GM12878 (cell line): ENCODE data around the gene ANO1. TPM values are rescaled to one million over a fixed set of nuclear protein-coding genes. Genes with fewer than 3 reads are reported as not detected.

ENCODE experiments used
- ATAC-seq: fragments of 200-7000 bp; cut with Tn5 transposase; 3 replicates; pipeline ENCODE4 v1.9.1; 2020; ENCODE audit warnings: mild to moderate bottlenecking, moderate library complexity
- BruUV-seq: library from RNA; stranded (reverse); fragments of 400-500 nt; replicated peaks from 2 replicates; lab custom pipeline; 2021; lab: Mats Ljungman, UMichigan
- CTCF ChIA-PET: fragments of 300-600 bp; sonication (Branson Sonifier 250); formaldehyde crosslinking; extraction: SDS; loops from one replicate; lab custom pipeline; 2021; ENCODE audit warnings: inconsistent platforms; lab: Yijun Ruan, JAX
- POLR2A ChIA-PET: fragments of 350-600 bp; formaldehyde crosslinking; extraction: SDS; loops from one replicate; lab custom pipeline; 2021; ENCODE audit warnings: inconsistent platforms; lab: Charles Lee
- RAD21 ChIA-PET: fragments of 300-600 bp; sonication (Branson Sonifier 250); formaldehyde crosslinking; loops from one replicate; lab custom pipeline; 2023; ENCODE audit warnings: antibody characterized with exemption; ENCODE audit not compliant: unreplicated experiment; lab: Charles Lee
- SMC1A ChIA-PET: fragments of 300-600 bp; sonication (Branson Sonifier 250); formaldehyde crosslinking; loops from one replicate; lab custom pipeline; 2023; ENCODE audit not compliant: unreplicated experiment, uncharacterized antibody; lab: Charles Lee
- DNase-seq: peaks from one replicate; pipeline ENCODE4 v3.0.0-alpha.2; 2011; ENCODE audit warnings: low read depth, low spot score
- FAIRE-seq: peaks from 3 replicates; lab custom pipeline; 2011; peaks lifted over from hg19 to GRCh38; lab: Jason Lieb, UNC
- H2AFZ ChIP-seq: 2 replicates; pipeline ENCODE4 v1.6.0; 2011; ENCODE audit warnings: low read depth, low read length, control low read depth; ENCODE audit not compliant: control insufficient read depth
- H3K27ac ChIP-seq: 2 replicates; pipeline ENCODE4 v1.5.1; 2011; ENCODE audit warnings: control low read depth; ENCODE audit not compliant: control insufficient read depth, insufficient read depth
- H3K27me3 ChIP-seq, 2 experiments: replicated peaks in 1 of 2; 2 replicates each; pipeline versions ENCODE4 v1.6.0 to v1.6.1; 2011; ENCODE audit warnings: low read length in 1 of 2; ENCODE audit not compliant: control insufficient read depth in 2 of 2, insufficient read depth in 2 of 2
- H3K36me3 ChIP-seq, 2 experiments: 2 replicates each; pipeline ENCODE4 v1.5.1; 2011; ENCODE audit warnings: low read length in 1 of 2; ENCODE audit not compliant: control insufficient read depth in 2 of 2, insufficient read depth in 2 of 2
- H3K4me1 ChIP-seq: 2 replicates; pipeline ENCODE4 v1.6.1; 2011; ENCODE audit warnings: mild to moderate bottlenecking, low read length, moderate library complexity, mixed read lengths; ENCODE audit not compliant: control insufficient read depth, insufficient read depth
- H3K4me2 ChIP-seq: 2 replicates; pipeline ENCODE4 v1.6.0; 2011; ENCODE audit warnings: control low read depth; ENCODE audit not compliant: control insufficient read depth, insufficient read depth
- H3K4me3 ChIP-seq: fragments of 200-600 bp; sonication (generic); 2 replicates; pipeline ENCODE4 v1.5.1; 2016
- H3K79me2 ChIP-seq: 2 replicates; pipeline ENCODE4 v1.6.0; 2011; ENCODE audit warnings: low read length; ENCODE audit not compliant: control insufficient read depth, insufficient read depth
- H3K9ac ChIP-seq: 2 replicates; pipeline ENCODE4 v1.8.0; 2011; ENCODE audit warnings: low read length, control low read depth, mixed read lengths; ENCODE audit not compliant: control insufficient read depth, insufficient read depth
- H3K9me3 ChIP-seq: replicated peaks from 3 replicates; pipeline ENCODE4 v1.5.1; 2011; ENCODE audit warnings: mild to moderate bottlenecking, low read length; ENCODE audit not compliant: control insufficient read depth, insufficient read depth
- H4K20me1 ChIP-seq: 2 replicates; pipeline ENCODE4 v1.6.0; 2011; ENCODE audit not compliant: control insufficient read depth, insufficient read depth
- ATF2 ChIP-seq: IDR thresholded peaks from 2 replicates; pipeline ENCODE4 v1.6.1; 2012; ENCODE audit warnings: low read length, inconsistent platforms
- ETV6 ChIP-seq, 2 experiments: fragments of 450-650 bp in 1 of 2; IDR thresholded peaks in 1 of 2; conservative IDR thresholded peaks in 1 of 2; 2 replicates each; pipeline ENCODE4 v1.6.1; 2014; ENCODE audit warnings: antibody characterized with exemption in 1 of 2, borderline replicate concordance in 1 of 2, low read depth in 1 of 2, mild to moderate bottlenecking in 1 of 2, moderate library complexity in 1 of 2
- IKZF2 ChIP-seq, 2 experiments: fragments of 450-650 bp; IDR thresholded peaks; 2 replicates each; pipeline ENCODE4 v1.6.1; 2017; ENCODE audit warnings: mild to moderate bottlenecking in 2 of 2, moderate library complexity in 2 of 2
- IRF3 ChIP-seq: fragments of 450-650 bp; IDR thresholded peaks from 2 replicates; pipeline ENCODE4 v1.6.1; 2014; ENCODE audit warnings: mild to moderate bottlenecking
- JUNB ChIP-seq: IDR thresholded peaks from 2 replicates; pipeline ENCODE4 v1.6.1; 2016; ENCODE audit warnings: antibody characterized with exemption, mild to moderate bottlenecking
- KDM1A ChIP-seq: fragments of 200-600 bp; sonication (generic); IDR thresholded peaks from 2 replicates; pipeline ENCODE4 v1.6.1; 2016; ENCODE audit warnings: borderline replicate concordance
- NFXL1 ChIP-seq: fragments of 450-650 bp; IDR thresholded peaks from 2 replicates; pipeline ENCODE4 v1.6.1; 2017; ENCODE audit warnings: antibody characterized with exemption, mild to moderate bottlenecking, borderline replicate concordance
- POLR2AphosphoS5 ChIP-seq: IDR thresholded peaks from 2 replicates; pipeline ENCODE4 v1.6.1; 2011; ENCODE audit warnings: mild to moderate bottlenecking, low read length, inconsistent platforms
- RB1 ChIP-seq: fragments of 450-650 bp; formaldehyde crosslinking; IDR thresholded peaks from 2 replicates; pipeline ENCODE4 v1.6.1; 2017; ENCODE audit warnings: mild to moderate bottlenecking, borderline replicate concordance
- RCOR1 ChIP-seq: conservative IDR thresholded peaks from 2 replicates; pipeline ENCODE4 v1.6.1; 2012; ENCODE audit warnings: low read depth, low read length, improper control_type of control experiment
- TCF7 ChIP-seq: IDR thresholded peaks from 2 replicates; pipeline ENCODE4 v1.6.1; 2014; ENCODE audit warnings: antibody characterized with exemption, borderline replicate concordance
- WGBS: methylation state at CpG from one replicate; pipeline ENCODE4 v1.1.6; 2016; ENCODE audit warnings: low lambda C conversion rate; ENCODE audit not compliant: insufficient replicate concordance, insufficient coverage; ENCODE audit errors: missing lambda C conversion rate; 5-methylcytosine and 5-hydroxymethylcytosine counted together
- in situ Hi-C: fragments of 300-500 bp; cut with MboI; formaldehyde crosslinking; loops from 9 replicates; pipeline ENCODE4 v1.14.3; 2018; ENCODE audit warnings: mixed read lengths
- intact Hi-C: fragments of 100-400 bp; cut with micrococcal nuclease; formaldehyde crosslinking; loops from one replicate; pipeline ENCODE4 v1.14.2; 2022; ENCODE audit not compliant: unreplicated experiment
- polyA plus RNA-seq, 11 experiments: library from polyadenylated mRNA; depleted of rRNA in 4 of 11; unstranded in 6 of 11; stranded (reverse) in 5 of 11; fragments of >200 nt; fragmentation: Nextera tagmentation in 4 of 11; fragmentation: Illumina TruSeq in 1 of 11; extraction: Ambion mirVana in 4 of 11; extraction: Trizol in 1 of 11; gene quantifications; 1 replicate in 1 of 11; 2 replicates in 10 of 11; pipeline versions ENCODE4 v1.2.1 to v1.2.3, GENCODE V29; 2011 to 2016; ENCODE audit warnings: inconsistent platforms in 2 of 11, missing spikeins in 2 of 11, low read depth in 1 of 11
- total RNA-seq, 4 experiments: library from RNA; depleted of rRNA in 3 of 4; stranded (reverse); fragments of >200 nt in 3 of 4; fragmentation: Illumina TruSeq in 1 of 4; extraction: Trizol in 1 of 4; gene quantifications; 2 replicates each; pipeline versions ENCODE4 v1.2.1 to v1.2.3, GENCODE V29; 2013 to 2021

Gene ANO1
- total and polyA plus RNA-seq, 10 of the 15 experiments (the other 5 are each of a cell fraction or from before 2014, with no cell fraction given) = 0.01 to 0.38 (median 0.06) TPM; not detected in 7

GRCh38 chr11:70233511-70233934 is 155.4 kb downstream of the ANO1 start:
- Histone ChIP-seq H4K20me1 (no peaks in the 10 kb centered on the region), H3K4me2 (no peak overlapping the region), H3K27ac (no peak overlapping the region), H3K4me1 (peaks cover 2% of the 10 kb centered on the region; the same call in 1 of the 2 replicates), H3K4me3 (no peak overlapping the region), H3K9me3 (no peaks in the 10 kb centered on the region), H3K79me2 (no peaks in the 10 kb centered on the region), H3K9ac (no peak overlapping the region), H2AFZ (no peak overlapping the region), H3K36me3 (no peaks in the 10 kb centered on the region), H3K27me3 (0 out of 4 replicates have a peak, but pooled peaks cover 0 to 1% of the 10 kb centered on the region in 2 experiments)
- ChIA-PET RAD21 (no interaction called here), CTCF (no interaction called here), SMC1A (no interaction called here), POLR2A (no interaction called here)
- WGBS = 30% methylated on average over 11 of the region's 11 CpGs
- intact Hi-C loops (no loop called here), in situ Hi-C loops (no loop called here)
- FAIRE-seq = no peak
- BruUV-seq = no TSS peak
- DNase-seq = no peak
- no peak for TF ChIP-seq IKZF2 (IDR thresholded peaks at IDR 0.05)
- TF ChIP-seq KDM1A = no peak
- no peak for TF ChIP-seq RB1
- TF ChIP-seq ETV6 (conservative IDR thresholded peaks at IDR 0.05 in 1 of 2, IDR thresholded peaks at IDR 0.05 in 1 of 2; ENCODE audit: borderline replicate concordance in 1 of 2, low read depth in 1 of 2) = no peak
- TF ChIP-seq RCOR1 = no peak
- no peak for TF ChIP-seq ATF2
- TF ChIP-seq JUNB = no peak
- no peak for TF ChIP-seq IRF3
- no peak for TF ChIP-seq NFXL1
- no peak for TF ChIP-seq TCF7
- TF ChIP-seq POLR2AphosphoS5 = no peak
- ATAC-seq = peak; percentile 58
